GM19455 (cell line): ENCODE data around the gene PEX19.

ENCODE experiments used
- ATAC-seq: cut with Tn5 transposase; IDR thresholded peaks from one replicate; pipeline ENCODE4 v1.9.1; 2021; ENCODE audit not compliant: unreplicated experiment

Gene PEX19

GRCh38 chr1:160239582-160240299 is 45.2 kb downstream of the PEX19 start:
- no peak for ATAC-seq

- no peak for ATAC-seq
These were observed 46.5 kb downstream of the PEX19 start for GRCh38 chr1:160238408-160238807.

GRCh38 chr1:160237558-160237957 is 47.4 kb downstream of the PEX19 start:
- no peak for ATAC-seq

- no peak for ATAC-seq
These were observed 48.1 kb downstream of the PEX19 start for GRCh38 chr1:160236806-160237205.

- no peak for ATAC-seq
These were observed 52.0 kb downstream of the PEX19 start for GRCh38 chr1:160232911-160233310.

- ATAC-seq = no peak
These were observed 56.5 kb downstream of the PEX19 start for GRCh38 chr1:160228431-160228830.

GRCh38 chr1:160227561-160227960 is 57.4 kb downstream of the PEX19 start:
- no peak for ATAC-seq

GRCh38 chr1:160227034-160227433 is 57.9 kb downstream of the PEX19 start:
- ATAC-seq = no peak
